Ovary (tissue), 3 donors: ENCODE data around the gene NEK11.

ENCODE experiments used
- CTCF ChIP-seq, 3 donors: fragments of 450-650 bp in 2 of 3; fragments of 200-600 bp in 1 of 3; IDR thresholded peaks; one replicate each; pipeline versions ENCODE4 v1.5.1 to v1.8.0; 2016 to 2022; ENCODE audit warnings: antibody characterized with exemption in 3 of 3, mild to moderate bottlenecking in 1 of 3
- POLR2A ChIP-seq: fragments of 450-650 bp; IDR thresholded peaks from one replicate; pipeline ENCODE4 v1.6.1; 2017; ENCODE audit warnings: antibody characterized with exemption, mild to moderate bottlenecking, moderate library complexity
- donor health status: DM: no; HTN: no; CAD: no.

- TF ChIP-seq CTCF (IDR thresholded peaks at IDR 0.05) (no peak), POLR2A (no peak)
These were observed 2.2 kb downstream of the NEK11 start for GRCh38 chr3:131028844-131029243.
